Measurements from ENCODE around the gene DROSHA. TPM values are rescaled to one million over a fixed set of nuclear protein-coding genes. Genes with fewer than 3 reads are reported as not detected.

DROSHA gene
- total and polyA plus RNA-seq, 2 of the 8 experiments (the other 6 are each of a cell fraction or from before 2014, with no cell fraction given), result 65.9 to 122 TPM

DNA sequence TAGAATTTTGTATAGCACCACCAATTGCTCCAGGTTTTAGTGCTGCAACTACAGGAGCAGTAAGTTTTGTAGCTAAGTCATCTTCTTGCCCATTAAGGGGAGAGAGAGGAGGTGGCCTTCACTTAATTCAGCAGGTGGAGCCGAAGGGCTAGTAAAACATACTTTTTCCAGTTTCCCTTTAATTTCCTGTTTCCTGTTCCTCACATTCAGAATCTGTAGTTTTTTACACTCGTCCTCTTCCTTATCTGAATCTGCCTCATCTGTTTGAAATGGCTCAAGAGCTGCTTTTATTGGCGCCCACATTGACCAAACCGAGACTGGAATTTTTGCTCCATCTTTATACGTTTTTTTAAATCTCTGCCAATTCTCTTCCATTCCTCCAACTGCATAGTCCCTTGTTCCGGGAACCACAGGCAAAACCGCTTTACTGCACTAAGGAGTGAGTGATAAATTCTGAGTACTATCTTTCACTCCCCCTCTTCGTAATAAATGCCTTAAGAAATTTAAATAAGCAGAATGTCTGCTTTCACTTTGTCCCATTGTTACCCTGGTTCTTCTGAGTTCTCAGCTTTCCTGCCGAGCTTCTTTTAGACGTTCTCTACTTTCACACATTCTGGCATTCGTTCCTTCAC, 133.9 kb downstream of the DROSHA start:
- H2BK15ac ChIP-seq (ENCODE audit: low read length), result no peak overlapping the region
- no peaks in the 10 kb centered on the region for H3K79me1 ChIP-seq (ENCODE audit: low read depth, low read length)
- no peaks in the 10 kb centered on the region for H3K23me2 ChIP-seq (ENCODE audit: low read depth, low read length)
- no peak overlapping the region; the same call in 1 of the 2 replicates for H4K8ac ChIP-seq (ENCODE audit: extremely low read depth, insufficient read depth, low read length)
- no peak overlapping the region for H3K27ac ChIP-seq (ENCODE audit: low read depth, low read length)
- no peak overlapping the region for H2BK120ac ChIP-seq (replicated peaks; ENCODE audit: low read depth, low read length)
- H4K5ac ChIP-seq (ENCODE audit: insufficient read length, low read depth, low read length), result no peak overlapping the region
- no peak overlapping the region for H3K14ac ChIP-seq (ENCODE audit: insufficient read length)
- peaks cover 2 to 5% (median 2%) of the 10 kb centered on the region in 4 experiments; a peak in 4 of 8 replicates for H3K36me3 ChIP-seq (ENCODE audit: control insufficient read depth in 2 of 4, insufficient read depth in 4 of 4, low read length in 3 of 4)
- H3K23ac ChIP-seq (ENCODE audit: insufficient read length), result no peak overlapping the region
- H3K4me2 ChIP-seq (ENCODE audit: insufficient read depth in 1 of 2, low read depth in 2 of 2, low read length in 2 of 2), result no peak overlapping the region; a peak in 1 of 4 replicates
- H2BK20ac ChIP-seq (ENCODE audit: low read length), result no peak overlapping the region
- no peaks in the 10 kb centered on the region for H3K79me2 ChIP-seq (ENCODE audit: control insufficient read depth in 1 of 2, insufficient read depth in 2 of 2, low read length in 2 of 2)
- no peak overlapping the region for H2BK5ac ChIP-seq (ENCODE audit: low read depth, low read length)
- no peak overlapping the region for H3K18ac ChIP-seq (ENCODE audit: extremely low read depth, low read length)
- no peak overlapping the region for H2BK12ac ChIP-seq (ENCODE audit: low read depth, low read length)
- TF ChIP-seq RAD21 (IDR thresholded peaks at IDR 0.05 in 1 of 2, conservative IDR thresholded peaks at IDR 0.05 in 1 of 2; ENCODE audit: low read depth in 2 of 2, low read length in 2 of 2) (peak in 1 of 2 experiments; percentile 9; a peak in 2 of 4 replicates), KDM5A (IDR thresholded peaks at IDR 0.05; ENCODE audit: low read length) (no peak), TEAD4 (IDR thresholded peaks at IDR 0.05; ENCODE audit: low read depth, low read length) (no peak)
- WGBS, 2 experiments (ENCODE audit: extremely low coverage in 1 of 2, insufficient coverage in 1 of 2, insufficient read length in 1 of 2, insufficient replicate concordance in 2 of 2, low coverage in 1 of 2, low lambda C conversion rate in 2 of 2, missing lambda C conversion rate in 1 of 2), result 82% methylated on average over 11 of the region's 11 CpGs; no CpG with 5 or more reads in 1 of the 2 experiments
- no peak overlapping the region for H4K91ac ChIP-seq (replicated peaks; ENCODE audit: insufficient read length, low read length)
- POLR2A ChIA-PET (ENCODE audit: partially characterized antibody), result no interaction called here
- no peak overlapping the region for H3K4ac ChIP-seq (replicated peaks; ENCODE audit: insufficient read length, low read depth, low read length)
- DNase-seq (ENCODE audit: low read depth in 1 of 2, low spot score in 2 of 2) (no peak), FAIRE-seq (no peak)
- peaks cover 0 to 9% (median 1%) of the 10 kb centered on the region in 4 experiments; a peak in 2 of 7 replicates for H3K4me1 ChIP-seq (replicated peaks in 1 of 4; ENCODE audit: control insufficient read depth in 3 of 4, insufficient read depth in 4 of 4, low read length in 3 of 4)
- no peak overlapping the region for H2AK5ac ChIP-seq (ENCODE audit: low read depth, low read length)
- no peaks in the 10 kb centered on the region for H3K27me3 ChIP-seq (replicated peaks in 1 of 4; ENCODE audit: control insufficient read depth in 3 of 4, extremely low read depth in 1 of 4, insufficient read depth in 3 of 4, low read length in 3 of 4)
- no peak overlapping the region for H3K56ac ChIP-seq (replicated peaks; ENCODE audit: insufficient read length, low read depth, low read length)
- CTCF ChIA-PET (ENCODE audit: partially characterized antibody), result interaction anchor here (0.7 to 1.3 kb wide), 6 partner anchors 14 to 1305 kb away, joined by 3 to 6 read pairs (median 4); no protein-coding TSS in a partner anchor
- no peaks in the 10 kb centered on the region for H4K20me1 ChIP-seq (replicated peaks in 1 of 2; ENCODE audit: control insufficient read depth in 1 of 2, insufficient read depth in 2 of 2, low read length in 2 of 2)
- H2AFZ ChIP-seq (ENCODE audit: low read length), result no peak overlapping the region
- no peak overlapping the region for H3K9ac ChIP-seq (replicated peaks in 1 of 4; ENCODE audit: extremely low read depth in 1 of 4, low read depth in 3 of 4, low read length in 3 of 4)
- H3K4me3 ChIP-seq (ENCODE audit: extremely low read depth in 1 of 4, insufficient read depth in 2 of 4, low read depth in 3 of 4, low read length in 4 of 4), result no peak overlapping the region
- H3K9me3 ChIP-seq (ENCODE audit: insufficient read depth in 2 of 2, low read depth in 1 of 2, low read length in 1 of 2), result no peaks in the 10 kb centered on the region

All from H1 (cell line).